BLaER1 (cell line): ENCODE data around the gene CLEC4C.
A peak's percentile ranks its signal among the peaks of the same experiment; 100 is the strongest.

Experiments used
- H3K27ac ChIP-seq: shearing (Covaris generic); formaldehyde crosslinking; 2 replicates; pipeline ENCODE4 v1.8.1; 2022
- H3K27me3 ChIP-seq: shearing (Covaris generic); formaldehyde crosslinking; 2 replicates; pipeline ENCODE4 v1.8.1; 2022
- H3K36me3 ChIP-seq: shearing (Covaris generic); formaldehyde crosslinking; 2 replicates; pipeline ENCODE4 v1.8.1; 2022
- H3K4me1 ChIP-seq: shearing (Covaris generic); formaldehyde crosslinking; 2 replicates; pipeline ENCODE4 v1.8.1; 2022
- H3K4me2 ChIP-seq: shearing (Covaris generic); formaldehyde crosslinking; 2 replicates; pipeline ENCODE4 v1.8.1; 2022
- H3K4me3 ChIP-seq: shearing (Covaris generic); formaldehyde crosslinking; 2 replicates; pipeline ENCODE4 v1.8.1; 2022
- H3K9ac ChIP-seq: shearing (Covaris generic); formaldehyde crosslinking; 2 replicates; pipeline ENCODE4 v1.8.1; 2022
- H3K9me3 ChIP-seq: shearing (Covaris generic); formaldehyde crosslinking; 2 replicates; pipeline ENCODE4 v1.8.1; 2022
- H4K20me1 ChIP-seq: shearing (Covaris generic); formaldehyde crosslinking; 2 replicates; pipeline ENCODE4 v1.8.1; 2022
- Cebpa-rat ChIP-seq: shearing (Covaris generic); IDR thresholded peaks from 2 replicates; pipeline ENCODE4 v1.8.1; 2022

Gene CLEC4C

GRCh38 chr12:7729746-7730145, 17.4 kb downstream of the CLEC4C start:
- no peak overlapping the region for H3K27ac ChIP-seq
- H3K36me3 ChIP-seq = no peaks in the 10 kb centered on the region
- no peak overlapping the region for H3K4me2 ChIP-seq
- H3K4me1 ChIP-seq = no peaks in the 10 kb centered on the region
- H4K20me1 ChIP-seq = no peaks in the 10 kb centered on the region
- H3K9ac ChIP-seq = no peak overlapping the region
- H3K4me3 ChIP-seq = no peak overlapping the region
- no peaks in the 10 kb centered on the region for H3K27me3 ChIP-seq
- H3K9me3 ChIP-seq = no peaks in the 10 kb centered on the region
- TF ChIP-seq Cebpa-rat = no peak

- no peaks in the 10 kb centered on the region for H3K27me3 ChIP-seq
- H3K4me1 ChIP-seq = no peaks in the 10 kb centered on the region
- no peak overlapping the region for H3K27ac ChIP-seq
- TF ChIP-seq Cebpa-rat = no peak
- H3K9me3 ChIP-seq = no peaks in the 10 kb centered on the region
- no peak overlapping the region for H3K4me3 ChIP-seq
- H3K4me2 ChIP-seq = no peak overlapping the region
- H4K20me1 ChIP-seq = no peaks in the 10 kb centered on the region
- H3K36me3 ChIP-seq = no peaks in the 10 kb centered on the region
- no peak overlapping the region for H3K9ac ChIP-seq
These were observed 23.2 kb downstream of the CLEC4C start for GRCh38 chr12:7723926-7724325.

- H3K4me2 ChIP-seq = no peak overlapping the region
- no peaks in the 10 kb centered on the region for H3K9me3 ChIP-seq
- no peaks in the 10 kb centered on the region for H3K27me3 ChIP-seq
- H3K4me3 ChIP-seq = no peak overlapping the region
- H4K20me1 ChIP-seq = no peaks in the 10 kb centered on the region
- H3K36me3 ChIP-seq = no peaks in the 10 kb centered on the region
- no peak overlapping the region for H3K9ac ChIP-seq
- no peak overlapping the region for H3K27ac ChIP-seq
- H3K4me1 ChIP-seq = no peaks in the 10 kb centered on the region
- no peak for TF ChIP-seq Cebpa-rat
These were observed 27.0 kb downstream of the CLEC4C start for GRCh38 chr12:7719946-7720730.

- H3K36me3 ChIP-seq = no peaks in the 10 kb centered on the region
- no peaks in the 10 kb centered on the region for H4K20me1 ChIP-seq
- no peak overlapping the region for H3K4me3 ChIP-seq
- H3K27me3 ChIP-seq = no peaks in the 10 kb centered on the region
- H3K4me1 ChIP-seq = no peaks in the 10 kb centered on the region
- H3K9ac ChIP-seq = no peak overlapping the region
- no peak overlapping the region for H3K4me2 ChIP-seq
- H3K9me3 ChIP-seq = no peaks in the 10 kb centered on the region
- H3K27ac ChIP-seq = no peak overlapping the region
- TF ChIP-seq Cebpa-rat = no peak
These were observed 30.8 kb downstream of the CLEC4C start for GRCh38 chr12:7716381-7716780.

- Histone ChIP-seq H3K9me3 (no peaks in the 10 kb centered on the region), H3K9ac (no peak overlapping the region), H3K4me1 (no peaks in the 10 kb centered on the region), H3K4me2 (no peak overlapping the region), H3K36me3 (no peaks in the 10 kb centered on the region), H3K27me3 (no peaks in the 10 kb centered on the region), H3K4me3 (no peak overlapping the region), H3K27ac (no peak overlapping the region), H4K20me1 (no peaks in the 10 kb centered on the region)
- TF ChIP-seq Cebpa-rat = no peak
These were observed 34.2 kb downstream of the CLEC4C start for GRCh38 chr12:7712841-7713442.

- no peaks in the 10 kb centered on the region for H3K4me1 ChIP-seq
- no peaks in the 10 kb centered on the region for H4K20me1 ChIP-seq
- H3K36me3 ChIP-seq = no peaks in the 10 kb centered on the region
- no peak for TF ChIP-seq Cebpa-rat
- H3K27me3 ChIP-seq = no peaks in the 10 kb centered on the region
- no peak within 1 kb of the TSS for H3K4me2 ChIP-seq
- H3K9ac ChIP-seq = no peak within 1 kb of the TSS
- H3K27ac ChIP-seq = no peak within 1 kb of the TSS
- H3K4me3 ChIP-seq = no peak within 1 kb of the TSS
- H3K9me3 ChIP-seq = no peaks in the 10 kb centered on the region
These were observed 36.0 kb downstream of the CLEC4C start, which contains the start of gene DPPA3 for GRCh38 chr12:7711133-7711532. DPPA3 (plus strand) TSS chr12:7711433; CDS start chr12:7711571, 138 bp downstream.

- no peaks in the 10 kb centered on the region for H3K36me3 ChIP-seq
- no peaks in the 10 kb centered on the region for H3K4me1 ChIP-seq
- H3K9ac ChIP-seq = no peak overlapping the region
- no peaks in the 10 kb centered on the region for H3K9me3 ChIP-seq
- no peak overlapping the region for H3K4me2 ChIP-seq
- TF ChIP-seq Cebpa-rat = no peak
- H3K27ac ChIP-seq = no peak overlapping the region
- H4K20me1 ChIP-seq = no peaks in the 10 kb centered on the region
- no peak overlapping the region for H3K4me3 ChIP-seq
- H3K27me3 ChIP-seq = no peaks in the 10 kb centered on the region
These were observed 37.1 kb downstream of the CLEC4C start for GRCh38 chr12:7709969-7710675.

- Histone ChIP-seq H4K20me1 (no peaks in the 10 kb centered on the region), H3K9ac (no peak overlapping the region), H3K4me2 (no peak overlapping the region), H3K27ac (no peak overlapping the region), H3K27me3 (no peaks in the 10 kb centered on the region), H3K9me3 (no peaks in the 10 kb centered on the region), H3K4me1 (no peaks in the 10 kb centered on the region), H3K4me3 (no peak overlapping the region), H3K36me3 (no peaks in the 10 kb centered on the region)
- TF ChIP-seq Cebpa-rat = no peak
These were observed 41.3 kb downstream of the CLEC4C start for GRCh38 chr12:7705846-7706245.

- H4K20me1 ChIP-seq = no peaks in the 10 kb centered on the region
- H3K36me3 ChIP-seq = no peaks in the 10 kb centered on the region
- H3K9me3 ChIP-seq = no peaks in the 10 kb centered on the region
- H3K4me2 ChIP-seq = peak within 1 kb of the TSS; percentile 49
- peak within 1 kb of the TSS; percentile 7; the same call in 1 of the 2 replicates for H3K9ac ChIP-seq
- TF ChIP-seq Cebpa-rat = no peak
- peaks cover 15% of the 10 kb centered on the region for H3K4me1 ChIP-seq
- no peaks in the 10 kb centered on the region for H3K27me3 ChIP-seq
- no peak within 1 kb of the TSS for H3K27ac ChIP-seq
- H3K4me3 ChIP-seq = no peak within 1 kb of the TSS
These were observed 51.5 kb downstream of the CLEC4C start, which contains the start of gene GDF3 for GRCh38 chr12:7695566-7696197. GDF3 (minus strand) TSS chr12:7695775; CDS start chr12:7695728, 47 bp downstream.

GRCh38 chr12:7695237-7695560, 52.0 kb downstream of the CLEC4C start:
- no peaks in the 10 kb centered on the region for H3K36me3 ChIP-seq
- TF ChIP-seq Cebpa-rat = no peak
- H4K20me1 ChIP-seq = no peaks in the 10 kb centered on the region
- H3K4me2 ChIP-seq = peak overlapping the region; percentile 49
- H3K4me1 ChIP-seq = peaks cover 15% of the 10 kb centered on the region
- H3K4me3 ChIP-seq = no peak overlapping the region
- H3K9me3 ChIP-seq = no peaks in the 10 kb centered on the region
- H3K9ac ChIP-seq = no peak overlapping the region; the same call in 1 of the 2 replicates
- H3K27ac ChIP-seq = no peak overlapping the region
- H3K27me3 ChIP-seq = no peaks in the 10 kb centered on the region
